Measurements from ENCODE around the gene PBX1. TPM values are rescaled to one million over a fixed set of nuclear protein-coding genes. Genes with fewer than 3 reads are reported as not detected.
A peak's percentile ranks its signal among the peaks of the same experiment; 100 is the strongest.

PBX1 gene
- total and polyA plus RNA-seq, 2 of the 4 experiments (the other 2 are of a cell fraction) = 13.9 to 17.9 TPM

DNA sequence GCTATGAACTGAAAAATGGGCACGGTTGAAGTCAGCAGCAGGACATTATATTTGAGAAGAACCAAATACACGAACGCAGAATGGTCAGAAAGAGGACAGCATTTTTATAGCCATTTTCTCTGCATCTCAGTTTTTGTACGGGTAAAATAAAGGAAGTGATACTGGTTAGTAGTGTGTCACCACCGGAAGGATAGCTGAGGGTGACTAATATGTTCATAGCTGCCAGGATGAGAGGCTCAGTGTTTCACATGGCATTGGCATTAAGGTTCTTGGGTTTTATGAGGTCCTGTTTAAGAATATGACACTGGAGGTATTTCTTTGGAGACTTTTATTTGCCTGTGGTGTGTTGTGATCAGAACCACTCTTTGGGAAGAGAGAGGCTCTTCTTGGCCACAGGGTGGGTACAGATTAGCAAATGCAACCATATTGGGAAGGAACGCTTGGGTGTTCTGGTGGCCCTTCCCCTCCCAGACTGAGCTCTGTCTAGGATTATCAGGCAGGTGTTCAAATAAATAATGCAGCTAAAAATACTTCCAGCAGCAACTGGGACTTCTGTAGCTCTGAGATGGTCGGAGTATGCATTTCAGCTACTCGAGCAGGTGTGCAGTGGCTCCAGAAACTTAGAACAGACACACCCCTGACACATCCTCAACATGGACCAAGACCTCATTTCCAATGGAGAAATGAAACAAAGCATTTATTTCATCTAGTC is 158.2 kb downstream of the PBX1 start:
- Histone ChIP-seq H3K36me3 (ENCODE audit: control insufficient read depth, insufficient read depth, low read length) (no peaks in the 10 kb centered on the region), H2BK15ac (ENCODE audit: low read depth, low read length) (no peak overlapping the region; the same call in 2 of the 3 replicates), H2AK5ac (ENCODE audit: low read depth, low read length) (peak overlapping the region; percentile 14; the same call in 1 of the 2 replicates), H3K27me3 (ENCODE audit: control insufficient read depth, insufficient read depth, low read length) (no peaks in the 10 kb centered on the region), H3K4me1 (ENCODE audit: control insufficient read depth, insufficient read depth, low read length) (peaks cover 22% of the 10 kb centered on the region), H3K14ac (replicated peaks; ENCODE audit: low read depth, low read length) (no peak overlapping the region), H3K9me1 (ENCODE audit: insufficient read depth, low read length) (peaks cover 9% of the 10 kb centered on the region; the same call in 1 of the 2 replicates), H3K23ac (ENCODE audit: low read depth, low read length) (no peak overlapping the region), H3K18ac (ENCODE audit: low read depth, low read length) (no peak overlapping the region; the same call in 1 of the 2 replicates), H3K56ac (ENCODE audit: extremely low read depth, insufficient read depth, low read length) (no peak overlapping the region), H3K79me1 (ENCODE audit: low read depth in 1 of 2, low read length in 2 of 2) (peaks cover 0 to 15% of the 10 kb centered on the region in 2 experiments; a peak in 2 of 4 replicates), H4K8ac (ENCODE audit: low read depth in 2 of 2, low read length in 2 of 2) (peak overlapping the region; percentile 4 to 41; a peak in 2 of 4 replicates), H3K4ac (ENCODE audit: low read depth, low read length) (no peak overlapping the region), H3K9ac (ENCODE audit: low read depth, low read length) (no peak overlapping the region), H3K4me3 (ENCODE audit: insufficient read depth, low read depth, low read length) (no peak overlapping the region), H2BK5ac (ENCODE audit: low read depth, low read length, poor library complexity, severe bottlenecking) (peak overlapping the region; percentile 22), H2BK120ac (ENCODE audit: low read depth, low read length) (peak overlapping the region; percentile 35; the same call in 1 of the 2 replicates), H3K4me2 (ENCODE audit: low read depth, low read length) (no peak overlapping the region), H4K91ac (ENCODE audit: insufficient read depth, low read depth, low read length) (no peak overlapping the region), H4K5ac (ENCODE audit: low read depth, low read length) (no peak overlapping the region), H4K20me1 (ENCODE audit: insufficient read depth, low read length) (no peaks in the 10 kb centered on the region), H2AK9ac (replicated peaks; ENCODE audit: low read depth, low read length, poor library complexity) (no peak overlapping the region), H2BK20ac (ENCODE audit: low read depth, low read length) (no peak overlapping the region), H2AFZ (replicated peaks; ENCODE audit: low read length, poor library complexity) (no peak overlapping the region), H3K9me3 (ENCODE audit: control insufficient read depth, insufficient read depth, low read length) (no peaks in the 10 kb centered on the region), H3K27ac (ENCODE audit: insufficient read depth, low read length) (no peak overlapping the region)
- 68% methylated on average over 3 of the region's 8 CpGs; no CpG with 5 or more reads in 1 of the 2 experiments for WGBS, 2 experiments (ENCODE audit: extremely low coverage in 2 of 2, insufficient read length in 1 of 2)
- POLR2A ChIA-PET (ENCODE audit: unreplicated experiment) = no interaction called here
- in situ Hi-C loops (cut with MboI; ENCODE audit: low sequenced_read_pairs) (no loop called here), intact Hi-C loops (cut with micrococcal nuclease) (no loop called here), dilution Hi-C loops (cut with HindIII; ENCODE audit: low sequenced_read_pairs, unreplicated experiment) (no loop called here)
- DNase-seq = peak; percentile 64
- ATAC-seq (ENCODE audit: low read depth) = no peak
- CTCF ChIA-PET = interaction anchor here (0.7 kb wide), 1 partner anchor 9 kb away, joined by 4 read pairs; no protein-coding TSS in a partner anchor
- no TSS peak for BruUV-seq (replicated peaks)
- TF ChIP-seq RFX5 (IDR thresholded peaks at IDR 0.05; ENCODE audit: low read depth, low read length) (no peak), BHLHE40 (IDR thresholded peaks at IDR 0.05; ENCODE audit: low read depth, low read length) (no peak), MAZ (IDR thresholded peaks at IDR 0.05; ENCODE audit: borderline replicate concordance, low read depth, low read length) (no peak), CHD1 (IDR thresholded peaks at IDR 0.05; ENCODE audit: low read depth, low read length) (no peak), SMC3 (IDR thresholded peaks at IDR 0.05; ENCODE audit: low read depth, low read length) (no peak), CEBPB (IDR thresholded peaks at IDR 0.05; ENCODE audit: low read depth, low read length) (no peak), RAD21 (IDR thresholded peaks at IDR 0.05; ENCODE audit: low read length) (no peak), MAFK (IDR thresholded peaks at IDR 0.05; ENCODE audit: low read depth, low read length) (no peak), NFE2L2 (IDR thresholded peaks at IDR 0.05; ENCODE audit: low read depth, low read length) (no peak), RCOR1 (IDR thresholded peaks at IDR 0.05; ENCODE audit: insufficient replicate concordance, low read length) (no peak), FOS (IDR thresholded peaks at IDR 0.05; ENCODE audit: low read depth, low read length) (no peak), POLR2A (IDR thresholded peaks at IDR 0.05; ENCODE audit: low read depth, low read length) (no peak)
- TF ChIP-seq, protein P1, sequence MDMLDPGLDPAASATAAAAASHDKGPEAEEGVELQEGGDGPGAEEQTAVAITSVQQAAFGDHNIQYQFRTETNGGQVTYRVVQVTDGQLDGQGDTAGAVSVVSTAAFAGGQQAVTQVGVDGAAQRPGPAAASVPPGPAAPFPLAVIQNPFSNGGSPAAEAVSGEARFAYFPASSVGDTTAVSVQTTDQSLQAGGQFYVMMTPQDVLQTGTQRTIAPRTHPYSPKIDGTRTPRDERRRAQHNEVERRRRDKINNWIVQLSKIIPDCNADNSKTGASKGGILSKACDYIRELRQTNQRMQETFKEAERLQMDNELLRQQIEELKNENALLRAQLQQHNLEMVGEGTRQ (IDR thresholded peaks at IDR 0.05; ENCODE audit: low read depth, low read length) = no peak
- TF ChIP-seq, protein P2, sequence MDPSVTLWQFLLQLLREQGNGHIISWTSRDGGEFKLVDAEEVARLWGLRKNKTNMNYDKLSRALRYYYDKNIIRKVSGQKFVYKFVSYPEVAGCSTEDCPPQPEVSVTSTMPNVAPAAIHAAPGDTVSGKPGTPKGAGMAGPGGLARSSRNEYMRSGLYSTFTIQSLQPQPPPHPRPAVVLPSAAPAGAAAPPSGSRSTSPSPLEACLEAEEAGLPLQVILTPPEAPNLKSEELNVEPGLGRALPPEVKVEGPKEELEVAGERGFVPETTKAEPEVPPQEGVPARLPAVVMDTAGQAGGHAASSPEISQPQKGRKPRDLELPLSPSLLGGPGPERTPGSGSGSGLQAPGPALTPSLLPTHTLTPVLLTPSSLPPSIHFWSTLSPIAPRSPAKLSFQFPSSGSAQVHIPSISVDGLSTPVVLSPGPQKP (IDR thresholded peaks at IDR 0.05; ENCODE audit: borderline replicate concordance, low read depth, low read length) = no peak
- TF ChIP-seq, protein P3, sequence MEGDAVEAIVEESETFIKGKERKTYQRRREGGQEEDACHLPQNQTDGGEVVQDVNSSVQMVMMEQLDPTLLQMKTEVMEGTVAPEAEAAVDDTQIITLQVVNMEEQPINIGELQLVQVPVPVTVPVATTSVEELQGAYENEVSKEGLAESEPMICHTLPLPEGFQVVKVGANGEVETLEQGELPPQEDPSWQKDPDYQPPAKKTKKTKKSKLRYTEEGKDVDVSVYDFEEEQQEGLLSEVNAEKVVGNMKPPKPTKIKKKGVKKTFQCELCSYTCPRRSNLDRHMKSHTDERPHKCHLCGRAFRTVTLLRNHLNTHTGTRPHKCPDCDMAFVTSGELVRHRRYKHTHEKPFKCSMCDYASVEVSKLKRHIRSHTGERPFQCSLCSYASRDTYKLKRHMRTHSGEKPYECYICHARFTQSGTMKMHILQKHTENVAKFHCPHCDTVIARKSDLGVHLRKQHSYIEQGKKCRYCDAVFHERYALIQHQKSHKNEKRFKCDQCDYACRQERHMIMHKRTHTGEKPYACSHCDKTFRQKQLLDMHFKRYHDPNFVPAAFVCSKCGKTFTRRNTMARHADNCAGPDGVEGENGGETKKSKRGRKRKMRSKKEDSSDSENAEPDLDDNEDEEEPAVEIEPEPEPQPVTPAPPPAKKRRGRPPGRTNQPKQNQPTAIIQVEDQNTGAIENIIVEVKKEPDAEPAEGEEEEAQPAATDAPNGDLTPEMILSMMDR (conservative IDR thresholded peaks at IDR 0.05; ENCODE audit: low read depth, low read length) = no peak
